C1 segment of cervical spinal cord (tissue), 14 donors: ENCODE measurements around the gene MBP.

Experiments
- DNase-seq, 14 donors: peaks; one replicate each; lab custom pipeline; 2025; lab: John Stamatoyannopoulos, UW

Gene MBP

DNA sequence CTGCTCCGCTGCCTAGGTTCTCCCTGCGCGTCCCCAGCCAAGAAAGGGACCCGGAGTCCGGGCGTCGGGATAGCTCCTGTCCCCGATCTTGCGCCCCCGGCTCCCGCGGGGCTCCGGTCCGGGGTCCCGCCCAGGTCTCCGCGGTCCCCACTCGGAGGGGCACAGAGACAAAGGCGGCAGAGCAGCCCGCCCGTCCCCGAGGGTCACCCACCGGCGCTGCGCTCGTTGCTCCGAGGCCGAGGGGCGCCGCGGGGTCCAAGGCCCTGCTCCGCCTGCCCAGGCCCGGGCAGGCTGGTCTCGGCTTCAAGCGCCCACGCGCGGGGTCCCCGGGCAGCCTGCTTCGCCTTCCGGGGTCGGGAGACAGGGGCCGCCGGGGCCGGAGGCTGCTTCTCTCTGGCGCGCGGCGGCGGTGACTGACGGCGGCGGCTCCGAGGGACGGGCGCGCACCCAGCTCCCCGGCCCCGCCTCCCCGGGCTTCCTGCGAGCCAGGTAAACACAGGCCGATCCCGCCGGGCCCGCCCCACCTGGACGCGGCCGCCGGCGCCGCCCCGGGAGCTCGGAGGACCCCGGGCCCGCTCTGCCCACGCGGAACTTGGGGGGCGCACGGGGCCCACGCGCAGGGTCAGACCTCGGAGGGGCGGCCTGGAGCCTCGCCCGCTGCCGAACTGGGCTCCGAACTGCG is at the start of gene MBP:
MBP (minus strand) TSS at position 415 of the 682 bp plus-strand sequence. CDS start 27,522 bp downstream, outside the sequence.
- DNase-seq = peak in 2 of 14 donors; percentile 39 to 51

DNA sequence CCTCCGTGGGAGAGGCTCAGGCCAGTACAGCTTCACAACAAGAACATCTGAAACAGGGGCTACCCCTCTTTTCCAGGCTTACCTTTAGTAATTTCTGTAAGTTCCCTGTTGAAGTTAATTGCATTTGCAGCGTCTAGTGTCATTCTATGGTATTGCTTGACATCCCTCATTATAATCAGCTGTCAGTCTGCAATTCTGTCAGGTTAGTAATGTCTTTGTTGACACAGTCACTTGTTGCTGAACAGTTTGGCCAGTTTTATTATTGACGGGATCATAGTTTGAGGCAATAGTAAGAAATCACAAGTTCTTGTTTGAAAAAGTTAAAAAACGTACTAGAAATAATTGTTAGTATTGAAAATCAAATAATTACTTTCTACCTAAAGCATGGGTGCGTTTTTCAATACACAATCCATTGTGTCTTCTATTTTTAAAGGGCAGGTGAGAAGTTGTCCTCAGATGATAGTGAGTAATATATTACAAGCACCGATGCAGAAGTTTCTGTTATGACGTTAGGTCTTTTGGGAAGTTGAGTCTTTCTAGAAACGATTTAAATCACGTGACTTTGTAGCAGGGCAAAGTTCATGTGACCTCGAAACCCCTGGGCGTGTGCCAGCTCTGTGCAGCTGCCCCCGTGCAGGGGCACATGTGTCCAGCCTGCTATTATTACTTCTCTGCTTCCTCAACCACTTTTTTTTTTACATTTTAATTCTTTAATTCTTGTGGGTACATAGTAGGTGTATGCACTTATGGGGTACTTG is 49.5 kb upstream of the MBP start:
- no peak for DNase-seq

DNA sequence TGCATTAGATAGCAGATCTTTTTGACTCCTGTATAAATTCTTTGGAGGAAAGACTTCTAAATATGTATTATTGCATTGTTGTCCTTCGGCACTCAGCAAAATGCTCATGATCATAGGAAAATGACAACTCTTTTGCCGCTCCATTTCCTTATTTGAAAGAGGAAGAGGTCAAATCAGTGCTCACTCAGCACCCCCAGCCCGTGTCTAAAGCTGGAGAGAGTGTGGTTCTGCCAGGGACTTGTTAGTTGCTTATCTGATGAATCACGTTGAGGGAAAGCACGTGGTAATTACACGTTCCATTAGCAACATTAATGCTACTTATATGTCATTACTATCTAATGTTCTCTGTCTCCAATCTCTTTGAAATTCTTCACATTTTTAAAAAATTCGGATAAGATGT is 46.0 kb upstream of the MBP start:
- DNase-seq = no peak

DNA sequence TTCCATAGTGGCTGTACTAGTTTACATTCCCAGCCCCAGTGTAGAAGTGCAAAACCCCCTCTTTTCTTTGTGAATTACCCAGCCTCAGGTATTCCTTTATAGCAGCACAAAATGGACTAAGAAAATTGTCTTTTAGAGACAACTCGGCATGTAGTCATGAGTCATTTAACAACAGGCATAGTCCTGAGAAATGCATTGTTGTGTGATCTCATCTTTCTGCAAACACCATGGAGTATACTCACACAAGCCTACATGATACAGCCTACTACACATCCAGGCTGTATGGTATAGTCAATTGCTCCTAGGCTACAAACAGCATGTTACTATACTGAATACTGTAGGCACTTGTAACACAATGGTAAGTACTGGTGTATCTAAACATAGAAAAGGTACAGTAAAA is 44.4 kb upstream of the MBP start:
- no peak for DNase-seq

DNA sequence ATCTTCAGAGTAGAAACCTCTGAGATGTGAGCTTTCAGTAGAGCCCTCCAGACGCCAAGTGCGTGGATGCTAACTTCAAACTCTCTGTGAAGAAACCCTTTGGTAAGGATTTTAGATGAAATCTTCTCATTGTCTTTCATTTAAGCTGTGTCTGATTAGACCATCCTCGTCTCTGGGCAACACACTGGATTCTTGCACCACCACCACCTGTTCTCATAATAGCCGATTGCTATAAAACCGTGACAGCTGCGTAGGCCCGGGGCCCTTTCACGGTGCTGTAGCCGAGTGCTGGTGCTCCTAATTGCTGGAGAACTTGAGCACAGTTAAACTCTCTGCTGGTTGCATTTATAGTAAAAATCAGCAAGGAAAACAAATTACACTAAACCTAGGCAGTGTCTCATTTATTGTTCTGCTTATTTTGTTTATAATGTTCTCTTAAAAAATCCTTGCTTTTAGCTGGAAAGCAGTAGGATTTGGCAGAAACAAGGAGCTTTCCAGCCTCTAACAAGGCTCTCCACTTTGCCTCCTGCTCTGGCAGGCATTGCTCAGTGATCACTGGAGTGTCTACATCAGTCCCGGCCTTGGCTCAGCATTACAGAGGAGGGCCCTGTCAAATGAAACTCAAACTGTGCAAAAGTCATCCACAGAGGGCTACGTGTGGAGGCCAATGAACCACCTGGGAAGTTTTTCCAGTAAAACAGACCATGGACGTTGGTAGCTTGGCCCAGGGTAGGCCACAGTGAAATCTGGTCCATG is 40.9 kb upstream of the MBP start:
- no peak for DNase-seq

DNA sequence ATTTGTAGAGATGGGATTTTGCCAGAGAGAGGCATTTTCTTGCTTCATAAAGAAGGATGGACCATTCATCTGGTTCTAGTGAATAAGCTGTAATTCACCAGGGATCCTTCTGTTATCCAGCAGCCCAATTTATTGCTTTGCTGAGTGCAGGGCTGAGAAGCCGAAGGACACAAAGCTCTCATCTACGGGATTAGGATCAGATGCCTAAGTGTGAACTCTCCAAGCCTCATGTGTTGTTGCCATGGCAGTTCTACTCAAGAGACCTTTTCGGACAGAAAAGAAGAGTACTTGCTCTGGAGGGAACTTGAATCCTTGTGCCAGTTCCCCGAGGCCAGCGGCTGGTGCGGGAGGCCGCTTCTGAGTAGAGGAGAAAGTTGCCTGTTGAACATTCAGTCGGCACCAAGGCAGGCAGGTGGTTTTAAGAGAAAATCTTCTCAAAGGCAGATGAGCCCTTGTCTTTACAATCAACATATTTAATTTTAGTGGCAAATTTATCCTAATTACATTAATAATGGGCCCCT is 38.4 kb upstream of the MBP start:
- peak in 2 of 14 donors; percentile 7 to 49 for DNase-seq

DNA sequence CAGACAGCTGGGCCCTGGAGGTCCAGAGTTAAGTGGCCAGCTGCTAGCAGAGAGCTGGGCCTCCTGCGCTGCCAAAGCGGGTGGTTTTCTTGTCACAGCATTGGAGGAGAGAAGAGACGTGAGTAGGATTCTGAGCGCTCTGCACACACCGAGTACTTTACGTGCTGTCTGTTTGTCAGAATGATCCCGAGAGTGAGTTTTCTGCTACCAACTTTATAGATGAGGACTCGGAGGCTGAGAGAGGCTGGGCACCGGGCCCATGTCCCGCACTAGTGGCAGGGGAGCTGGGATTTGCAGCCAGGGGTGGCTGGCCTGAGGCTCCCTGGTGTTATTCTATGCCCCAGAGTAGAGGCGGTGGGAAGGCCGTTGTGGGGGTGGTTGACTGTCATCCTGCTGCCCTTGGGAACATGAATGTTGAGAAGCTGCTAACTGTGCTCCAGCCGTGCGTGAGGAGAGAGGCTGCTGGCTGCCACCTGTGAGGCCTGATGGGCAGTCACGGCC is 36.3 kb upstream of the MBP start:
- peak in 2 of 14 donors; percentile 12 to 17 for DNase-seq

DNA sequence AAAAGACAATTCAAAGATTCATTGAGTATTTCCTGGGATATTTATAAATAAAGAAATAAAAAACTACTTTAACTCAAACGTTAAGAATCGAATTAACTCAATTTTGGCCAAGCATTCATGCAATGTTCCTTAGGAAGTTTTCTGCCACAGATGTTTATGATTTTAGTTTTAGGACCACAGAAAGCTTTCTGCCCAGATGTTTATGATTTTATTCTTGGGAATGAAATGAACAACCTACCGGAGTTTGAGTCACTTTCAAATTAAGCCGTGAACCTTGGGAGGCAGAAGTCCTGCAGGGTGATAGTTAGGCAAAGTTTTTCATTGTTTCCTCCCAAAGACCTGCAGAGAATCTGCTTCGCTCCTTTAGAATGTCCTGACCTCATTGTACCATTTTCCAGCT is 34.7 kb upstream of the MBP start:
- no peak for DNase-seq

DNA sequence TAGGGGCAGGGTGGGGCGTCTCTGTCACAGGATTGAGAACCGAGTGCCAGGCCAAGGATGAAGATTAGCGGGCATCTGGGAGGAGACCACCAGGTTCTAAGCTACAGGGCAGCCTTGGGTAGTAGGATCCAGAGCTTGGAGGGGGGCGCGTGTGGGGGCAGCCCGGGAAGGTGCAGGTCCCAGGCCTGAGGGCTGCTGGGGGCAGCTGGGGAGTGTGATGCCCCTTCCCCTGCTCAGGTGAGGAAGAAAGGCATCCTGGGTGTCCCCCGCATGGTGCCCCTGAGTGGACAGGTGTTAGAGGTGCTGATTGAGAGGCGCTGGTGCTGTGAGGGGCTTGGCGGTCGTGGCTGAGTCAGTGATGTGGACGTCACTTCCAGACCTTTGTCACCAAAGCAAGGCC is 33.9 kb upstream of the MBP start:
- peak in 1 of 14 donors; percentile 26 for DNase-seq

DNA sequence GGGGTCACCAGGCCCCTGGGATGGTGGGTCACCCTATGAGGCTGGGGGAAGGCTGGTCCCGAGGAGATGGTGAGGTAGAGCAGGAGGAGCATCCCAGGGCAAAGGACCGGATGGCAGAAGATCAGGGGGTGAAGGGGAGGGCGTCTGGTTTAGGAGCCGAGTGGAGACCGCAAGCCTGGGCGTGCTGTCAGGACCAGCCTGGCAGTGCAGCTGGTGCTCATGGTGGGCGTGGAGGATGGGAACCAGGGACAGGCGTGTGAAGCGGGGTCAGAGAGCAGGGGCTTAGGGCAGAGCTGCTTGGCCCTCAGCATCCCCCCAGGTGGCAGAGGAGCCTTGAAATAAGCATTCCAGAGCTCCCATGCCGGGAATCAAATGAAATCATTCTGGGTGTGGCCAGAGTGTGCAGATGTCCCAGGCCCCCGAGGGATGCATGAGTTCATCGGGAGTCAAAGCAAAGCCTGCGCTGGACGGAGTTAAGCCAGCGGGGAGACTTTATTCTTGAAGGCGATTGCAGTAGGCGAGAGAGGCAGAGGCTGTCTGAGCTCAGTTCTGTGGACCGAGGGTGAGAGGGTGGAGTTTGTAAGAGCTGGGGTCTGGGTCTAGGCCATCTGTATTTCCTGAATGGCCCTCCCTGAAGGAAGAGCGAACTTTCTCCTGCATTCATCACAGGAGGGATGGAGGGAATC is 33.1 kb upstream of the MBP start:
- DNase-seq = no peak

DNA sequence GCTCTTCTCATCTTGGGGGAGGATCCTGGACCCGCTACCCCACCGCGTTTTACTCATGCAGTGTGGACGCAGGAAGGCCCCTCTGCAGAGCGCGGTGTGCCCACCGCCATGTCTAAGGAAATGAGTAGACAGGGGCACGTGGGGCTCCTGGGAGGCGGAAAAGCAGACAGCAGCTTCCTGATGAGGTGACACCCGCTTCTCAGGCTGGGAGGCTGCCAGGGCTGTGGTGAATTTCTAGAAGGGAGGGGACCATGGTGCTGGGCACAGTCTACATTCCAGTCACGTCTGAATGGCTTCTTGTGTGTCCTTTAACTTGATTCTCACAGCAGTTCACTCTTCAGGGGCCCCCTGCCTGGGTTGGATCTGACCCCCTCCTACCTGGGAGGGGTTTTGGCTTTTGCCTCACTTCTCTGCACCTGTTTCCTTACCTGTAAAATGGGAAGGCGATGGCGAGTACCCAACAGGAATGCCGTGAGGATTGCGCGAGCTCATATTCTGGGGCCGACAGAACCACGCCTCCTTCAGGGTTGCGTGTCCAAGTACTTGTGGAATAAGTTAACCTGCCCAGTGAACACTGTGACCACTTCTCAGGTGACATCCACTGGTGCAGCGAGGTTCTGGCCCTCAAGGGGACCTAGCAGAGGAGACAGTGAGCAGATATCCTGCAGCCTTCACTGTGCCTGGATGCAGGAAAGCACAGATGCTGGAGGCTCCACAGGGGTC is 32.3 kb upstream of the MBP start:
- no peak for DNase-seq

DNA sequence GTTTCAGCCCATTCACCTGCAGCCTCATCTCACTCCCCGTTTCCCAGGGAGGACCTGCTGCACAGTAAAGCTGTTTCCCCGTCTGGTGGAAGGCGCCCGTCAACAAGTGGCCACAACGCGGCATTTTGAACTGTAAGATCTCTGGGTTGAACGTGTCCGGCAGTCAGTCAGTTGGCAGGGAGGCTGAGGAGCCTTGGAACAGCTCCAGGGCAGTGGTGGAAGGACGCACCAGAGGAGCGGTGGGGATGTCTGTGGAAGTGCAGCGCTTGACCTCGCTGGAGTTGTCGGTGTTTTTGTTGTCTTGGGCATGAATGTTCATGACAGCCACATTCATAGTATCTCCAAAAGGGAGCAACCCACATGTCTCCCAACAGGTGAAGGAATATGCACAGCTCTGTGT is 31.4 kb upstream of the MBP start:
- no peak for DNase-seq

DNA sequence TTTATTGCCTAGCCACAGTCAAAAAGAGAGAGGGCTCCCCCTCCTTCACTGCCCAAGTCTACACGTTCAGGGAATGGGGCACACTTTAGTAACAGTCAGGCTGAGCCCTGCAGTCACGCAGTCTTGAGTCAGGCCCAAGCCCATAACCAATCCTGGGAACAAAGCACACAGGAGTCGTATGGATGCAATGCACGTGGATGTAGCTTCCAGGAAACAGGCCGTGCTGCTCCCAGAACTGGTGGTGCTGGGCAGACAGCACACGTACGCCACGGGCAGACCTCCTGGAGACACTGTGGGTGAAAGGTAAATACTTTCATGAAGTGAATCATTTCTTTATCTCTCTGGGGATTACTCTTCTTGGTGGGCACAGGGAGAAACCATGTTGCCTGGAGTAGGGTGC is 30.0 kb upstream of the MBP start:
- no peak for DNase-seq

DNA sequence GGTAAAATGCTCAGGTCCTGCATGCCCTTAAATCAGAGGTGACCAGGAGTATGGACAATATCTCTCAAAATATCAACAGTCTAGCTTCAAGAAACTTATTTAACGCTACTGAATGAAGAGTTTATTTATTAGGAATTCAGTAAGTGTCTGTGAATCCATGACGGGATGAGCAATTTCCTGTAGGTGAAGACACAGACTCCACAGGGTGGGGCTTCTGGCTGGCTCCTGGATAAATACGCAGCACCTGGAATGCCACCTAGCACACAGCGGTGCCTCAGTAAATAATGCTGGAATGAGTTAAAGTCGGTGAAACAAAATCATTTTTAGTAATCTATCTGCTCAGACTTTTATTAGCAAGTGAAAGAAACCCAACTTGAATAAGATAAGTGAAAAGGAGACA is 29.4 kb upstream of the MBP start:
- no peak for DNase-seq

DNA sequence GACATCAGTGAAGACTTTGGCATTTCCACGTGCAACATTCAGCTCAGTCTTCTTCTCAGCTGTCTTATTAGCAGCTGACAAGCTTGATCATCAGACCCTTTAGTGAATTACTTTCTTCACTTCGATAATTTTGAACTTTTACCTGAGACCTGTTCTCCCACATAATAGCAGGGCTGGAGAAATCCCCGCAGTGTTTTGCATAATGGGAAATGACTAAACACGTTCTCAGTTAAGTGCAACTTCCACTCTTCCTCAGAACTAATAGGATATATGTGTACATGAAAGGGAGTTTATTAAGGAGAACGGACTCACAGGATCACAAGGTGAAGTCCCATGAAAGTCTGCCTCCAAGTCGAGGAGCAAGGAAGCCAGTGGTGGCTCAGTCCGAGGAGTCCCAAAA is 28.8 kb upstream of the MBP start:
- DNase-seq = no peak

DNA sequence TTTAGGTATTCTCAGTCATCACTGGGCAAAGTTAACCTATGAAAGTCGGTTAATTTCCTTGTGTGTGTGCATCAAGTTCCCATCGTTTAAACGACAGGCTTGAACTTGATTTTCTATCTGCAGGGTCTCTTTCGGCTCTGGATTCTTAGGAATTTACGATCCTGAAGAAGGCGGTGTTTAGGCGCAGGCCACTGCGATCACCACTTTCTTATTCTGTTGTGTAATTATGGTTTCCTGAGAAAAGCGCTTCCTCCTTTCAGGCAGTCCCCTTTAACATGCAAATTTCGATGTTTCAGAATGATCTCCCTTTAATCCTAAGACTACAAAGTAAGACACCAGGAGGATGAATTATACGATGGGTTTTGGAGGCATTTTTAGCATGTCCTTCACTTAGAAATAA is 27.9 kb upstream of the MBP start:
- no peak for DNase-seq

DNA sequence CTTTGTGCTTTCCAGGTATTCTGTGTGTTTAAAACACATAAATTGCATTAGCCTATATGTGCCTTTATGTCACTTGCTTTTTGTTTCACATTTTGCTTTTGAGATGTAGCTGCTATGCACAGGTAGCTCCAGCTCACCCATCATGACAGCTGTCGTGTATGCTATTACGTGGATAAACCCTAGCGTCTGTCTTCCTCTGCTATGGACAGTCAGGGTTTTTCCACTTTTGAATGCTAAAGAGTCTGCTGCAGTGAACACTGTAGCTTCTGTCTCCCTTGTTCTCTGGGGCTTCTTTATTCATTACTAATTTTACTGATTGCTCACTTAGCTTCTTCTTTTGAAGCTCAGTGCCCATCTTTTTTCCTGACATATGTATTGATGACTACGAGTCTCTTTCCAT is 24.7 kb upstream of the MBP start:
- no peak for DNase-seq

DNA sequence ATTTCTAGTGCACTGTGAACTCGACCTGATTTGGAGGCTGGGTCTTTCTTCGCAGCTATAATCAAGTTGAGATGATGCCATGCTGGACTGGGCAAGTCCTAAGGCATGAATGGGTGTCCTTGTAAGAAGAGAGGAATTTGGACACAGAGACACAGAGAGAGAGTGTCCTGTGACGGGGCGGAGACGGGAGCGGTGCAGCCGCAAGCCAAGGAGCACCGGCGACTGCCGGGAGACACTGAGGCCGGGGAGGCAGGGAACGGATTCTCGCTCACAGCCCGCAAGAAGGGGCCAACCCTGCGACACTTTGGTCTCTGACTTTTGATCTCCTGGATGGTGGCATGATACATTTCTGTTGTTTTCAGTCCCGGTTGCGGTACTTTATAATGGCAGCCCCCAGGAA is 22.4 kb upstream of the MBP start:
- DNase-seq = no peak

DNA sequence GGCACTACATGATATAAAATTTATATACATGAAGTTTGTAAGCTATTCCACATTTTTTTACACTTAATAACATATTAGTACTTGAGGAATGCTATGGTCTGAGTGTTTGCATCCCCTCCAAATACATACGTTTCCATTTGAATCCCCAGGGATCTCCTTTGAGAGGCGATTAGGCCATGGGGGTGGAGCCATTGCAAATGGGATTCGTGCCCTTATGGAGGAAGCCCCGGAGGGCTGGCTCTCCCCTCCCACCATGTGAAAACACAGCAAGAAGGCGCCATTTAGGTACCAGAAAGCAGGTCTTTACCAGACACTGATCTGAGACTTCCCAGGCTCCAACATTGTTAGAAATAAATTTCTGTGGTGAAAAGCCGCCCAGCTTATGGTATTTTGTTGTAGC is 20.8 kb upstream of the MBP start:
- no peak for DNase-seq

DNA sequence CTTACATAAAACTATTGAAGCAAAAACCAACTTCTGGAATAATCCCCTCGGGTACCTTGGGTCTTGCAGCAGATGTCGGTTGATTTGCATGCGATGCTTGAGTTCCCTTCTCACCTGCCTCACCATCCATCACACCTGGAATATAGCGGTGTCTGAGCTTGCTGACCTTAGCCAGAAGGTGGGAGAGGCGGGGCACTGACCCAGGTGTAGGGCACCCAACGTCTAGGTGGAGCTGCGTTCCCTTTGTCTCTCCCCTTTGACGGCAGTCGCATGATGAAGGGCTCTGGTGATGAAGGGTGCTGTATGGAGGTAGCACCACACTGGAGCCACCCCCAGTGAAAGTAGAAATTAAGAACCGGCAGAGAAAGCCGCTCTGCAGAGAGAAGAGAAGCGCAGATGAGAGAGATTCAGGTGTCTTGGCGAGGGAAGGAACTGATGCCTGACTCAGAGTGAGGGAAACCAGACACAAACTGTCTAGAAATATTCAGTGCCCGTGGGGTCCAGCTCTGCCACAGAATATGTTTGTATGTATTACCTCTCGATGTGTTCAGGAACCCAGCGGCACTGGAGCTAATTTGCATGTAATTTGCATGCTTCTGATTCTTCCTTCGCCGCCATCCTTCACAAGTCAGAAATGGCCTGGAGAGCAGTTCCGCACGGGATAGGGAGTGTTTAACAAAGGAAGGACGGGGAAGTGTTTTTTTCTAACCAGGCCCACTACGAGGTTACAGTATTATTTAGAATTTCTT is 19.4 kb upstream of the MBP start:
- no peak for DNase-seq
